Retinal pigment epithelial cell (primary cell): ENCODE measurements around the gene GTF2F1.
A peak's percentile ranks its signal among the peaks of the same experiment; 100 is the strongest.

ENCODE experiments used
- DNase-seq: peaks from one replicate; pipeline ENCODE4 v3.0.0-alpha.2; 2010; ENCODE audit warnings: low read depth
- H3K4me3 ChIP-seq: 2 replicates; pipeline ENCODE4 v1.5.1; 2011; ENCODE audit warnings: mild to moderate bottlenecking, low read length, control low read depth, moderate library complexity
- CTCF ChIP-seq: conservative IDR thresholded peaks from 2 replicates; pipeline ENCODE4 v1.5.1; 2011; ENCODE audit warnings: low read depth, low read length, control low read depth, inconsistent platforms

The GTF2F1 gene

DNA sequence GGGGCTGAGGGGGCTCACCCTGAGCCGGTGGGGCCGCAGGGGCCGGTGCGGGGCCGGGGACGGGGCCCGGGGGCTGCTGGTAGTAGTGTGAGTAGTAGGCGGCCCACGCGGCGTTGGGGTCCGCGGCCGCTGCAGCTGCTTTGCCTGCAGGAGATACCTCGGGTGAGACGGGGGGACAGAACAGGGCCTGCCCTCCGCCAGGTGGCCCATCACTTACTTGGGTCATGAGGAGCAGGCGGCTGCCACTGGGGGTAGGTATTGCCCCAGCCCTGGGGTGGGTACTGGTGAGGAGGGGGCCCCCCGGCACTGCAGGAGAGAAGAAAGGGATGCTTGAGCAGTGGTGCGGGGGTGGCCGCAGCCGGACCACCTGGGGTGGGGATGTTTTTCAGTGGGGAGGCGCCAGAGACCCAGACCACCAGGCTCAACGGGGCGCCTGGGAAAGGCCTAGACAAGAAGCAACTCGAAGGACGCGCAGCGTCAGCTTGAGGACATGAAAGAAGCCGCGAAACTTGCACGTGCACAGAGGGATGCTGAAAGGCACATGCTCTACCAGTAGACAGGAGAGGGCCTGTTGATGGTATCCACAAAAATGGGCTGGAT is 22.7 kb upstream of the GTF2F1 start:
- TF ChIP-seq CTCF: no peak

DNA sequence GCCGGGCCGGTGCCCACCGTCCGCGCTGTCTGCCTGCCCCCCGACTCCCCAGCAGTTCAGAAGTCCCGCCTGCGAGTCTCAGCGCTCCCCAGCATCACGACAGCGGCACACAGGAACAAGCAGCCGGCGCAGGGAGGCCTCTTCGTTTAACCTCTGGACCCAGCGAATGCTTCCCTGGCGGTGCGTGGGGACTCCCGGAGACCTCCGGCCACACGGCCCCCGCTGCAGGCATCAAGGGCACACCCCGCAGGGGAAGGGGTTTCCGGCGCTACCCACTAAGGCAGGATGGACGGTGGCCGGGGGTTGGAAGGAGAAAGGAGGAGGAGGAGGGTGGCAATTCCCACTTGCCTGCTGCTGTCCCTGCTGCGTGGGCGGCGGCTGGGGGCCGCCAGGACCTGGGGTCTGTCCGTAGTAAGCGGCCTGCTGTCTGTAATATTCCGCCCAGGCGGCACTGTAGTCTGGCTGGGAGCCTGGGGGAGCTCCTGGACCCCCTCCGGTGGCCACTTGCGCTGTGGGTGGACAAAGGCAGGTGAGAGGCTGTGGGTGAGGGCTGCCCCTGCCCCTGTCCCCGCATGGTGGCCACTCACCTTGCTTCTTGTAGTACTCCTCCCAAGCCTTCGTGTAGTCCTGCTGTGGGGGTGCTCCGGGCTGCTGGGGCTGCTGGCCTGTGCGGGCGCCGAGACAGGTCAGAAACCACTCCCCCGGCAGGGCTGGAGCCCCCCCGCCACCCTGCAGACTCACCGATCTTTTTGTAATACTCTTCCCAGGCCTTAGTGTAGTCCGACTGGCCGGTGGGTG is 22.0 kb upstream of the GTF2F1 start:
- H3K4me3 ChIP-seq: no peak overlapping the region
- no peak for TF ChIP-seq CTCF
- DNase-seq: no peak

More for the DNA sequence above, 22.7 kb upstream of the GTF2F1 start:
- no peak overlapping the region for H3K4me3 ChIP-seq
- no peak for DNase-seq

GRCh38 chr19:6413721-6414643 is 21.0 kb upstream of the GTF2F1 start:
- TF ChIP-seq CTCF: no peak
- no peak for DNase-seq
- H3K4me3 ChIP-seq: no peak overlapping the region

- TF ChIP-seq CTCF: no peak
- H3K4me3 ChIP-seq: no peak overlapping the region
- no peak for DNase-seq
These were observed 20.3 kb upstream of the GTF2F1 start for GRCh38 chr19:6413291-6413690.

GRCh38 chr19:6412447-6413091 is 19.6 kb upstream of the GTF2F1 start:
- DNase-seq: no peak
- peak; percentile 85 for TF ChIP-seq CTCF
- no peak overlapping the region for H3K4me3 ChIP-seq

- TF ChIP-seq CTCF: no peak
- DNase-seq: no peak
- H3K4me3 ChIP-seq: no peak overlapping the region
These were observed 19.1 kb upstream of the GTF2F1 start for GRCh38 chr19:6412061-6412446.
